Ishikawa (cell line): Measurements from ENCODE around the gene CRISP1.

Experiments used
- CEBPB ChIP-seq: IDR thresholded peaks from 2 replicates; pipeline ENCODE4 v1.6.1; 2012
- CREB1 ChIP-seq: IDR thresholded peaks from 2 replicates; pipeline ENCODE4 v1.6.1; 2012; ENCODE audit warnings: low read depth
- EGR1 ChIP-seq: IDR thresholded peaks from 2 replicates; pipeline ENCODE4 v1.6.1; 2012
- EP300 ChIP-seq: IDR thresholded peaks from 2 replicates; pipeline ENCODE4 v1.6.1; 2012; ENCODE audit warnings: borderline replicate concordance
- FOXM1 ChIP-seq: IDR thresholded peaks from 2 replicates; pipeline ENCODE4 v1.6.1; 2012; ENCODE audit warnings: low read depth, borderline replicate concordance
- NFIC ChIP-seq: IDR thresholded peaks from 2 replicates; pipeline ENCODE4 v1.6.1; 2012
- RAD21 ChIP-seq: IDR thresholded peaks from 2 replicates; pipeline ENCODE4 v1.6.1; 2012; ENCODE audit warnings: low read depth
- TAF1 ChIP-seq: IDR thresholded peaks from 2 replicates; pipeline ENCODE4 v1.6.1; 2012; ENCODE audit warnings: low read depth, mild to moderate bottlenecking
- TCF12 ChIP-seq: IDR thresholded peaks from 2 replicates; pipeline ENCODE4 v1.6.1; 2012; ENCODE audit warnings: low read depth
- TEAD4 ChIP-seq: IDR thresholded peaks from 2 replicates; pipeline ENCODE4 v1.6.1; 2012
- YY1 ChIP-seq: IDR thresholded peaks from 2 replicates; pipeline ENCODE4 v1.6.1; 2012; ENCODE audit warnings: low read depth
- ZBTB7A ChIP-seq: IDR thresholded peaks from 2 replicates; pipeline ENCODE4 v1.6.1; 2012; ENCODE audit warnings: low read depth
- TF ChIP-seq, protein P1 (sequence below): IDR thresholded peaks from 2 replicates; pipeline ENCODE4 v1.6.1; 2012
- TF ChIP-seq, protein P2 (sequence below): IDR thresholded peaks from 2 replicates; pipeline ENCODE4 v1.6.1; 2012
- TF ChIP-seq, protein P3 (sequence below): IDR thresholded peaks from 2 replicates; pipeline ENCODE4 v1.6.1; 2012; ENCODE audit warnings: low read depth, mild to moderate bottlenecking

Gene CRISP1

DNA sequence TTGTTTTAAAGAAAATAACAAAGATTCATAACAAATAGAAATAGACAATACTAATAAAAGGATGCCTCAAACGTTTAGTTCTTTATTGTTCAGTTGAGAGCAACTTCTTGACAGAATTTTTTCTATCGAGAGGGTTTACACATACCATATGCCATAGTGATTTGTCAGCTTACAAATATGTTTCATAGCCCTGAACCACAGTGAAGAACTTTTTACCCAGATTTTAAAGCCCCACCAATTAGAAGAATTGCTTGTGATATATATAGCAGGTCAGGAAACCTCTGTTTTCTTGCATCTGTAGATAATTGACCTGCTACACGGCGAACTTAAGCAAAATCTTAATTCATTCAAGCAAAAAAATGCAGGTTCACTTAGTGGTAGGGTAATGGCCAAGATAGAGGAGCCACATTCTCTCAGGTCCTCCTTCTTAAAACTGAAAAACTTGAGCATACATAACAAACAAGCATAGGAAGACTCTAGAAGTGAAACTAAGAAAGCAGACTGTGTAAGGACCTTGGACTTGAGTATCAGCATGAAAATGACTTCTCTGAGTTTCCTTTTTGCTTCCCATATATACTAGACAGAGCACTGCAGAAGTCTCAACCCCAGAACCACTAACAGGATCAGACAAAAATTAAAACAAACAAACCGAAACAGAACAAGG is 39.5 kb downstream of the CRISP1 start:
- TF ChIP-seq, protein P1, sequence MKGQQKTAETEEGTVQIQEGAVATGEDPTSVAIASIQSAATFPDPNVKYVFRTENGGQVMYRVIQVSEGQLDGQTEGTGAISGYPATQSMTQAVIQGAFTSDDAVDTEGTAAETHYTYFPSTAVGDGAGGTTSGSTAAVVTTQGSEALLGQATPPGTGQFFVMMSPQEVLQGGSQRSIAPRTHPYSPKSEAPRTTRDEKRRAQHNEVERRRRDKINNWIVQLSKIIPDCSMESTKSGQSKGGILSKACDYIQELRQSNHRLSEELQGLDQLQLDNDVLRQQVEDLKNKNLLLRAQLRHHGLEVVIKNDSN: no peak
- TF ChIP-seq, protein P2, sequence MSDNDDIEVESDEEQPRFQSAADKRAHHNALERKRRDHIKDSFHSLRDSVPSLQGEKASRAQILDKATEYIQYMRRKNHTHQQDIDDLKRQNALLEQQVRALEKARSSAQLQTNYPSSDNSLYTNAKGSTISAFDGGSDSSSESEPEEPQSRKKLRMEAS: no peak
- TF ChIP-seq NFIC: no peak

DNA sequence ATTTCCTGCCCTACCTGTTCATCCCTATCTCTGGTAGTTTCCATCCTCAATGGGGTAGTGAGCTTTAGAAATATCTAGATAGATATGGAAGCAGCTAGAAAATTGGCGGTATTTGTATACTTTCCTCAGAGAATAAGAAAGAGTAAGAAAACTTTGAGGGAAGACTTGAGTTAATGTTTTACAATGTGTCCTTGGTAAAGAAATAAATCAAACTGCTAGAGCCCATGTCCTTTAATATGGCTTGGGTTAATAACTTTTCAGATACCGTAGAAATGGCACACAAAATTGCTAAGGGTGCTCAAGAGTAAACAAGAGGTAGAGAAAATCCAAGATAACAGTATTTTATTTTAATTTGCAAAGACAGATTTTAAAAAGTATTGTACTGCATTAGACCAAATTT is 51.2 kb downstream of the CRISP1 start:
- TF ChIP-seq, protein P3, sequence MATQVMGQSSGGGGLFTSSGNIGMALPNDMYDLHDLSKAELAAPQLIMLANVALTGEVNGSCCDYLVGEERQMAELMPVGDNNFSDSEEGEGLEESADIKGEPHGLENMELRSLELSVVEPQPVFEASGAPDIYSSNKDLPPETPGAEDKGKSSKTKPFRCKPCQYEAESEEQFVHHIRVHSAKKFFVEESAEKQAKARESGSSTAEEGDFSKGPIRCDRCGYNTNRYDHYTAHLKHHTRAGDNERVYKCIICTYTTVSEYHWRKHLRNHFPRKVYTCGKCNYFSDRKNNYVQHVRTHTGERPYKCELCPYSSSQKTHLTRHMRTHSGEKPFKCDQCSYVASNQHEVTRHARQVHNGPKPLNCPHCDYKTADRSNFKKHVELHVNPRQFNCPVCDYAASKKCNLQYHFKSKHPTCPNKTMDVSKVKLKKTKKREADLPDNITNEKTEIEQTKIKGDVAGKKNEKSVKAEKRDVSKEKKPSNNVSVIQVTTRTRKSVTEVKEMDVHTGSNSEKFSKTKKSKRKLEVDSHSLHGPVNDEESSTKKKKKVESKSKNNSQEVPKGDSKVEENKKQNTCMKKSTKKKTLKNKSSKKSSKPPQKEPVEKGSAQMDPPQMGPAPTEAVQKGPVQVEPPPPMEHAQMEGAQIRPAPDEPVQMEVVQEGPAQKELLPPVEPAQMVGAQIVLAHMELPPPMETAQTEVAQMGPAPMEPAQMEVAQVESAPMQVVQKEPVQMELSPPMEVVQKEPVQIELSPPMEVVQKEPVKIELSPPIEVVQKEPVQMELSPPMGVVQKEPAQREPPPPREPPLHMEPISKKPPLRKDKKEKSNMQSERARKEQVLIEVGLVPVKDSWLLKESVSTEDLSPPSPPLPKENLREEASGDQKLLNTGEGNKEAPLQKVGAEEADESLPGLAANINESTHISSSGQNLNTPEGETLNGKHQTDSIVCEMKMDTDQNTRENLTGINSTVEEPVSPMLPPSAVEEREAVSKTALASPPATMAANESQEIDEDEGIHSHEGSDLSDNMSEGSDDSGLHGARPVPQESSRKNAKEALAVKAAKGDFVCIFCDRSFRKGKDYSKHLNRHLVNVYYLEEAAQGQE: no peak
- TF ChIP-seq EP300 (no peak), EGR1 (no peak)
- TF ChIP-seq, protein P1: no peak

DNA sequence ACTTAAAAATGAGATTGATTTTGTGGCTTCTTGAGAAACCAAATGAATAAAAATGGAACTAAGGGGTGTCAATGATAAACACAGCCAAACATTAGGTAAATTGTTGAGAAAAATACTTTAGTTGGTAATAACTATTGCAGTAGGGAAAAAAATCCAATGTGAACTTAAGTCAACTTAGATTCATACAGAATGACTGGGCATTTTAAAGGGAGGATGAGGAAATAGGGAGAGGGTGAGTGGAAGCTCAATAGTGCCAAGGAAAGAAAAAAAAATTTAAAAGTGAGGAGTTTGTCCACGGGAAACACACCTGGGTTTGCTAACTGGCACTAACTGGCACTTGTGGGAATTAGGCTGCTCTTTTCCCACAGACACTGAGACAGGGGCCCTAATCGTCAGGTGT is 53.1 kb downstream of the CRISP1 start:
- TF ChIP-seq EGR1: no peak
- TF ChIP-seq NFIC: no peak
- TF ChIP-seq CREB1: no peak

DNA sequence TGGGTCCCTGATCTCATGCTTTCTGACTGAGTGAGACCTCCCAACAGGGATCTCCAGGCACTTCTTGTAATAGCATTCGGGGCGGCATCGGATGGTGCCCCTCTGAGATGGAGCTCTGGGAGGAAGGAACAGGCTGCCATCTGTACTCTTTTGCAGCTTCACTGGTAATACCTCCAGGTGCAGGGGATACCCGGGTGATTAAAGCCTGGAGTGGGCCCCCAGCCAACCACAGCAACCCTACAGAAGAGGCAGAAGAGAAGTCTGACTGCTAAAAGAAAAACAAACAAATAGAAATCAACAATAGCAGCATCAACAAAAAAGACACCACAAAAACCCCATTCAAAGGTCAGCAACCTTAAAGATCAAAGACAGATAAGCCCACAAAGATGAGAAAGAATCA is 60.2 kb downstream of the CRISP1 start:
- no peak for TF ChIP-seq RAD21
- TF ChIP-seq EP300: no peak
- no peak for TF ChIP-seq ZBTB7A
- TF ChIP-seq, protein P2: no peak

DNA sequence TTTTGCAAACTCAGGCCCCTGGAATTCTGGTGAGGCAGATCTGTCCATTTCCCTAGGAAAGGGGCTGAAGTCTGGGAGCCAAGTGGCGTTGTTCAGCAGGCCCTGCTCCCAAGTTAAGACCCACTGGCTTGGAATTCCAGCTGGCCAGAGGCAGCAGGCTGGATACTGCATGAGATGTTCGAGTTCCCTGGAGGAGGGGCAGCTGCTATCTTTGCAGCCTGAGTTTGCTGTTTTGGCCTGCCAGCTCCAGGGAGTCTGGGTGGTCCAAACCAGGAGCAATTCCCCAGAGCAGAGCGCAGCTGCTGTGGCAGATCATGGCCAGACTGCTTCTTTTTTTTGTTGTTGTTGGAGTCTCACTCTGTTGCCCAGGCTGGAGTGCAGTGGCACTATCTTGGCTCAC is 61.1 kb downstream of the CRISP1 start:
- TF ChIP-seq, protein P1: no peak
- TF ChIP-seq TAF1 (no peak), CREB1 (no peak), CEBPB (no peak), FOXM1 (no peak), ZBTB7A (no peak), NFIC (no peak), TEAD4 (no peak), YY1 (no peak), EP300 (no peak), EGR1 (no peak), RAD21 (no peak), TCF12 (no peak)
- TF ChIP-seq, protein P2: no peak
- TF ChIP-seq, protein P3: no peak

DNA sequence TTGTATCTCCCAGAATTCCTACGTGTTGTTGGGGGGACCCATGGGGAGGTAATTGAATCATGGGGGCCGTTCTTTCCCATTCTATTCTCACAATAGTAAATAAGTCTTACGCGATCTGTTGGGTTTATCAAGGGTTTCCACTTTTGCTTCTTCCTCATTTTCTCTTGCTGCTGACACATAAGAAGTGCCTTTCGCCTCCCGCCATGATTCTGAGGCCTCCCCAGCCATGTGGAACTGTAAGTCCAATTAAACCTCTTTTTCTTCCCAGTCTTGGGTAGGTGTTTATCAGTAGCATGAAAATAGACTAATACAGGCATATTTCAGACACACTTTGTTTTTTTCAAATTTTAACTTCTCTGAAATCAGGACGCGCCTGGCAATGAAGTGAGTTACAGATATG is 64.8 kb downstream of the CRISP1 start:
- TF ChIP-seq YY1 (no peak), TEAD4 (no peak), CREB1 (no peak), TAF1 (no peak), NFIC (no peak), ZBTB7A (no peak), CEBPB (no peak), RAD21 (no peak), FOXM1 (no peak), TCF12 (no peak)
- TF ChIP-seq, protein P2: no peak
- TF ChIP-seq, protein P3: no peak
- TF ChIP-seq, protein P1: no peak
